Ovary (tissue), 9 donors: ENCODE data around the gene CCDC177. TPM values are rescaled to one million over a fixed set of nuclear protein-coding genes. Genes with fewer than 3 reads are reported as not detected.
A peak's percentile ranks its signal among the peaks of the same experiment; 100 is the strongest.

ENCODE experiments used
- DNase-seq, 5 donors: peaks; one replicate each; pipeline ENCODE4 v3.0.0-alpha.2; 2019 to 2020
- H3K27ac ChIP-seq, 2 donors: fragments of 200-600 bp; one replicate each; pipeline versions ENCODE4 v1.5.1 to v1.8.0; 2019 to 2022
- H3K27me3 ChIP-seq: fragments of 200-600 bp; one replicate; pipeline ENCODE4 v1.8.0; 2022
- H3K36me3 ChIP-seq: fragments of 200-600 bp; sonication (generic); one replicate; pipeline ENCODE4 v1.5.1; 2019
- H3K4me1 ChIP-seq: one replicate; pipeline ENCODE4 v1.8.1; 2013; ENCODE audit warnings: mild to moderate bottlenecking, moderate library complexity; ENCODE audit not compliant: insufficient read depth
- H3K4me3 ChIP-seq: fragments of 200-600 bp; sonication (generic); one replicate; pipeline ENCODE4 v1.5.1; 2017
- H3K9me3 ChIP-seq, 2 donors: fragments of 200-600 bp in 1 of 2; sonication (generic) in 1 of 2; one replicate each; pipeline versions ENCODE4 v1.5.1 to v1.8.1; 2013 to 2019; ENCODE audit warnings: mild to moderate bottlenecking in 1 of 2, moderate library complexity in 1 of 2
- CTCF ChIP-seq, 3 donors: fragments of 450-650 bp in 2 of 3; fragments of 200-600 bp in 1 of 3; IDR thresholded peaks; one replicate each; pipeline versions ENCODE4 v1.5.1 to v1.8.0; 2016 to 2022; ENCODE audit warnings: antibody characterized with exemption in 3 of 3, mild to moderate bottlenecking in 1 of 3
- EP300 ChIP-seq: sonication (generic); formaldehyde crosslinking; IDR thresholded peaks from one replicate; pipeline ENCODE4 v1.6.1; 2017; ENCODE audit warnings: antibody characterized with exemption
- POLR2A ChIP-seq: fragments of 450-650 bp; IDR thresholded peaks from one replicate; pipeline ENCODE4 v1.6.1; 2017; ENCODE audit warnings: antibody characterized with exemption, mild to moderate bottlenecking, moderate library complexity
- WGBS, 3 donors: extraction: QIAGEN DNeasy Blood & Tissue Kit in 1 of 3; methylation state at CpG; one replicate each; pipeline versions ENCODE4 v1.1.5 to v1.1.7; 2013 to 2017; 5-methylcytosine and 5-hydroxymethylcytosine counted together
- intact Hi-C, 4 donors: fragments of 100-400 bp; cut with DNase I; formaldehyde crosslinking; loops; one replicate each; pipeline versions ENCODE4 v1.11.0 to v1.15.1; 2022 to 2023
- polyA plus RNA-seq, 2 donors: library from polyadenylated mRNA; stranded (reverse); fragments of 200-250 nt in 1 of 2; fragments of 350-450 nt in 1 of 2; fragmentation: Illumina TruSeq in 1 of 2; extraction: RNeasy Lipid Tissue Mini Kit (QIAGEN cat#74804) in 1 of 2; gene quantifications; one replicate each; pipeline ENCODE4 v1.2.3, GENCODE V29; 2013 to 2014
- total RNA-seq, 7 donors: library from RNA; depleted of rRNA in 2 of 7; stranded (reverse); fragments of >200 nt in 2 of 7; fragmentation: NEBNext Ultra II Directional in 3 of 7; extraction: Animal tissue kit (Norgen Biotek cat#: 25700) in 3 of 7; gene quantifications; one replicate each; pipeline versions ENCODE4 v1.1.0 to v1.2.4, GENCODE V29; 2016 to 2023
- donor health status: DM: no; HTN: no; CAD: no; lungs with moderate emphysema.
- donor health status: DM: no; HTN: no; CAD: no.
- donor health status: Bipolar disorder and iron deficiency.
- donor health status: DM: yes; HTN: yes; CAD: no.
- donor health status: DM: no; HTN: no; CAD: no.
- donor health status: DM: yes; HTN: yes; CAD: no.

CCDC177 gene
- total and polyA plus RNA-seq, 9 donors = 0.04 TPM; not detected in 8

- intact Hi-C loops = loop anchor here in 2 of 4 donors (5.0 to 10.0 kb wide), 2 partner anchors 330 to 333 kb away; no protein-coding TSS in a partner anchor
- DNase-seq = no peak
- Histone ChIP-seq H3K27ac (no peak overlapping the region), H3K4me3 (no peak overlapping the region), H3K27me3 (peaks cover 3% of the 10 kb centered on the region), H3K4me1 (peaks cover 14% of the 10 kb centered on the region), H3K36me3 (no peaks in the 10 kb centered on the region), H3K9me3 (no peaks in the 10 kb centered on the region)
- WGBS, 3 donors = 44 to 51% (median 48%) methylated on average over 5 of the region's 5 CpGs
- TF ChIP-seq CTCF (IDR thresholded peaks at IDR 0.05) = no peak
- no peak for TF ChIP-seq POLR2A
- TF ChIP-seq EP300 = no peak
These were observed 254 bp upstream of the CCDC177 start for GRCh38 chr14:69574954-69575295.

- Histone ChIP-seq H3K9me3 (no peaks in the 10 kb centered on the region), H3K4me3 (no peak overlapping the region), H3K27ac (no peak overlapping the region), H3K4me1 (peaks cover 14% of the 10 kb centered on the region), H3K36me3 (no peaks in the 10 kb centered on the region), H3K27me3 (peaks cover 3% of the 10 kb centered on the region)
- intact Hi-C loops = loop anchor here in 2 of 4 donors (5.0 to 10.0 kb wide), 2 partner anchors 329 to 332 kb away; no protein-coding TSS in a partner anchor
- WGBS, 3 donors = 3 to 6% (median 3%) methylated on average over 15 of the region's 15 CpGs
- no peak for TF ChIP-seq EP300
- peak in 2 of 5 donors; percentile 39 to 51 for DNase-seq
These were observed 824 bp downstream of the CCDC177 start for GRCh38 chr14:69573831-69574262.

- no peak for TF ChIP-seq CTCF (IDR thresholded peaks at IDR 0.05)
- TF ChIP-seq POLR2A = no peak
- no peak for TF ChIP-seq EP300
- 29 to 37% (median 31%) methylated on average over 27 to 51 of the region's 51 CpGs for WGBS, 3 donors
- Histone ChIP-seq H3K9me3 (no peaks in the 10 kb centered on the region), H3K4me1 (peaks cover 14% of the 10 kb centered on the region), H3K27me3 (peaks cover 3% of the 10 kb centered on the region), H3K27ac (no peak overlapping the region), H3K4me3 (no peak overlapping the region), H3K36me3 (no peaks in the 10 kb centered on the region)
- DNase-seq = peak in 1 of 5 donors; percentile 22
- intact Hi-C loops = loop anchor here in 2 of 4 donors (5.0 to 10.0 kb wide), 2 partner anchors 329 to 331 kb away; no protein-coding TSS in a partner anchor
These were observed 1.4 kb downstream of the CCDC177 start for GRCh38 chr14:69573205-69573830.

GRCh38 chr14:69572841-69573135 lies 1.9 kb downstream of the CCDC177 start:
- TF ChIP-seq POLR2A (no peak), CTCF (IDR thresholded peaks at IDR 0.05) (no peak), EP300 (no peak)
- intact Hi-C loops = loop anchor here in 2 of 4 donors (5.0 to 10.0 kb wide), 2 partner anchors 328 to 330 kb away; no protein-coding TSS in a partner anchor
- 29 to 39% (median 34%) methylated on average over 38 to 40 of the region's 40 CpGs for WGBS, 3 donors

More at GRCh38 chr14:69572841-69573135, 1.9 kb downstream of the CCDC177 start:
- H3K4me3 ChIP-seq = no peak overlapping the region
- peaks cover 14% of the 10 kb centered on the region for H3K4me1 ChIP-seq
- no peak overlapping the region for H3K27ac ChIP-seq
- no peaks in the 10 kb centered on the region for H3K36me3 ChIP-seq
- no peak for DNase-seq
- no peaks in the 10 kb centered on the region for H3K9me3 ChIP-seq
- peaks cover 3% of the 10 kb centered on the region for H3K27me3 ChIP-seq
